ENCODE measurements around the gene ZNF837.

The ZNF837 gene

GRCh38 chr19:58368561-58369360 is 12.1 kb downstream of the ZNF837 start:
- Histone ChIP-seq H3K27ac (ENCODE audit: low read depth, low read length, poor library complexity, severe bottlenecking) (no peak overlapping the region), H2AFZ (ENCODE audit: low read length) (no peak overlapping the region), H3K4me2 (ENCODE audit: low read length) (no peak overlapping the region), H3K4me1 (ENCODE audit: insufficient read depth, low read length, severe bottlenecking) (no peaks in the 10 kb centered on the region), H3K27me3 (ENCODE audit: insufficient read depth, low read length) (no peaks in the 10 kb centered on the region), H3K9me3 (ENCODE audit: low read length) (no peaks in the 10 kb centered on the region), H3F3A (ENCODE audit: insufficient read depth, low read length) (no peaks in the 10 kb centered on the region), H3K9ac (ENCODE audit: low read length) (no peak overlapping the region), H3K9me2 (ENCODE audit: low read depth, low read length) (no peaks in the 10 kb centered on the region), H3K36me3 (ENCODE audit: insufficient read depth, low read length) (no peaks in the 10 kb centered on the region), H4K20me1 (ENCODE audit: insufficient read depth, low read length) (no peaks in the 10 kb centered on the region), H3K79me2 (ENCODE audit: insufficient read depth, low read length) (no peaks in the 10 kb centered on the region), H3K4me3 (ENCODE audit: low read depth, low read length, poor library complexity, severe bottlenecking) (no peak overlapping the region)
- TF ChIP-seq, protein P1, sequence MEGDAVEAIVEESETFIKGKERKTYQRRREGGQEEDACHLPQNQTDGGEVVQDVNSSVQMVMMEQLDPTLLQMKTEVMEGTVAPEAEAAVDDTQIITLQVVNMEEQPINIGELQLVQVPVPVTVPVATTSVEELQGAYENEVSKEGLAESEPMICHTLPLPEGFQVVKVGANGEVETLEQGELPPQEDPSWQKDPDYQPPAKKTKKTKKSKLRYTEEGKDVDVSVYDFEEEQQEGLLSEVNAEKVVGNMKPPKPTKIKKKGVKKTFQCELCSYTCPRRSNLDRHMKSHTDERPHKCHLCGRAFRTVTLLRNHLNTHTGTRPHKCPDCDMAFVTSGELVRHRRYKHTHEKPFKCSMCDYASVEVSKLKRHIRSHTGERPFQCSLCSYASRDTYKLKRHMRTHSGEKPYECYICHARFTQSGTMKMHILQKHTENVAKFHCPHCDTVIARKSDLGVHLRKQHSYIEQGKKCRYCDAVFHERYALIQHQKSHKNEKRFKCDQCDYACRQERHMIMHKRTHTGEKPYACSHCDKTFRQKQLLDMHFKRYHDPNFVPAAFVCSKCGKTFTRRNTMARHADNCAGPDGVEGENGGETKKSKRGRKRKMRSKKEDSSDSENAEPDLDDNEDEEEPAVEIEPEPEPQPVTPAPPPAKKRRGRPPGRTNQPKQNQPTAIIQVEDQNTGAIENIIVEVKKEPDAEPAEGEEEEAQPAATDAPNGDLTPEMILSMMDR (IDR thresholded peaks at IDR 0.05; ENCODE audit: low read length), result no peak
- TF ChIP-seq EZH2 (IDR thresholded peaks at IDR 0.05; ENCODE audit: borderline replicate concordance, low read length), result no peak

GRCh38 chr19:58367698-58368454 is 13.0 kb downstream of the ZNF837 start:
- Histone ChIP-seq H3K9me3 (ENCODE audit: low read length) (no peaks in the 10 kb centered on the region), H2AFZ (ENCODE audit: low read length) (no peak overlapping the region), H3K36me3 (ENCODE audit: insufficient read depth, low read length) (no peaks in the 10 kb centered on the region), H3K27me3 (ENCODE audit: insufficient read depth, low read length) (no peaks in the 10 kb centered on the region), H3K4me2 (ENCODE audit: low read length) (no peak overlapping the region), H4K20me1 (ENCODE audit: insufficient read depth, low read length) (no peaks in the 10 kb centered on the region), H3K4me3 (ENCODE audit: low read depth, low read length, poor library complexity, severe bottlenecking) (no peak overlapping the region), H3K79me2 (ENCODE audit: insufficient read depth, low read length) (no peaks in the 10 kb centered on the region), H3K4me1 (ENCODE audit: insufficient read depth, low read length, severe bottlenecking) (peaks cover 3% of the 10 kb centered on the region), H3F3A (ENCODE audit: insufficient read depth, low read length) (no peaks in the 10 kb centered on the region), H3K9ac (ENCODE audit: low read length) (no peak overlapping the region), H3K27ac (ENCODE audit: low read depth, low read length, poor library complexity, severe bottlenecking) (no peak overlapping the region), H3K9me2 (ENCODE audit: low read depth, low read length) (no peaks in the 10 kb centered on the region)
- TF ChIP-seq, protein P1 (IDR thresholded peaks at IDR 0.05; ENCODE audit: low read length), result no peak
- no peak for TF ChIP-seq EZH2 (IDR thresholded peaks at IDR 0.05; ENCODE audit: borderline replicate concordance, low read length)

DNA sequence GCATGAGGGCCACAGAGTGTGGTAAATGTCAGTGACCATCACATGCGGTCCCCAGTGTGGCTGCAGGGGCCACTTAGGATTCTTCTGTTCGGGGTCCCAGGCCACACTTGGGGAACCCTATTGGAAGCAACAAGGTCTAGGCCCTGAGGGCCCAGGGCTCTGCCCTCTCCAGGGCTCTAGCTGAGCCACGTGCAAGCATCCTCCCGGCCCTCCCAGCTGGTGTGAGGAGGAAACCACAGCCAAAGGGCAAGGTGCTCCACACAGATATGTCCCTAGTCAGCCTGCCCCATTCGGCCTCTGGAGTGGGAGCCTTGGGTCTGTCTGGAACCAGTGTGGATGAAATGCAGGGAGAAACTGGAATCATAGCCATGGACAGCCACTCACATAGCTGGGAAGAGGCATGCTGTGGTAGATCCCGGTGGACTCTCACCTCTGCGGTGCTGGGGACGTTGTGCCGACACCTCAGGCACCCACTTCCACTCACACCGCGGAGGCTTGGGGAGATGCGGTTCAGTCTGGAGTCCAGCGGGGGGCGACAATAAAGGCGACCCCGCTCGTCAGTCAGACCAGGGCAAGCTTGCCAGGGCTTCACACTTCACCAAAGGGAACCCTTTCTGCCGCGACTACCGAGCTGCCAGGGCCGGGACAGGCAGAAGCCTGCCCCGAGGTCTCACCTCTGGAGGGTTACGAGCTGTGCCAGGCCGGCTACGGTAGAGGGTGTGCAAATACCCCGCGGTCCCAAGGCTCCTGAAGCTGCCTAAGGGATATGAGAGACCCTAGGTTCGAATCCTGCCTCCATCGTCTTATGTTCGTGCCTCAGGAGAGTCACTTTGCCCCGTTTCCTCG is 14.0 kb downstream of the ZNF837 start:
- H3K27me3 ChIP-seq (ENCODE audit: insufficient read depth, low read length), result no peaks in the 10 kb centered on the region
- no peaks in the 10 kb centered on the region for H3F3A ChIP-seq (ENCODE audit: insufficient read depth, low read length)
- H4K20me1 ChIP-seq (ENCODE audit: insufficient read depth, low read length), result no peaks in the 10 kb centered on the region
- TF ChIP-seq, protein P1 (IDR thresholded peaks at IDR 0.05; ENCODE audit: low read length), result peak; percentile 19; the same call in 1 of the 2 replicates
- TF ChIP-seq EZH2 (IDR thresholded peaks at IDR 0.05; ENCODE audit: borderline replicate concordance, low read length), result no peak
- H2AFZ ChIP-seq (ENCODE audit: low read length), result no peak overlapping the region
- no peak overlapping the region for H3K4me2 ChIP-seq (ENCODE audit: low read length)
- H3K79me2 ChIP-seq (ENCODE audit: insufficient read depth, low read length), result no peaks in the 10 kb centered on the region
- no peak overlapping the region for H3K4me3 ChIP-seq (ENCODE audit: low read depth, low read length, poor library complexity, severe bottlenecking)
- no peak overlapping the region for H3K27ac ChIP-seq (ENCODE audit: low read depth, low read length, poor library complexity, severe bottlenecking)
- H3K4me1 ChIP-seq (ENCODE audit: insufficient read depth, low read length, severe bottlenecking), result peaks cover 6% of the 10 kb centered on the region
- no peaks in the 10 kb centered on the region for H3K9me3 ChIP-seq (ENCODE audit: low read length)
- H3K36me3 ChIP-seq (ENCODE audit: insufficient read depth, low read length), result no peaks in the 10 kb centered on the region
- no peaks in the 10 kb centered on the region for H3K9me2 ChIP-seq (ENCODE audit: low read depth, low read length)
- no peak overlapping the region for H3K9ac ChIP-seq (ENCODE audit: low read length)
